Stimulated activated CD8-positive, alpha-beta memory T cell treated with anti-CD3 and anti-CD28 coated beads, Interleukin-12 subunit alpha, Interleukin-12 subunit beta, amount 100 ng/mL, for 24 hours (primary cell): ENCODE measurements around the gene NPR3.

Experiments used
- DNase-seq: peaks from one replicate; pipeline ENCODE4 v3.0.0-alpha.2; 2020; ENCODE audit errors: extremely low read depth

NPR3 gene

DNA sequence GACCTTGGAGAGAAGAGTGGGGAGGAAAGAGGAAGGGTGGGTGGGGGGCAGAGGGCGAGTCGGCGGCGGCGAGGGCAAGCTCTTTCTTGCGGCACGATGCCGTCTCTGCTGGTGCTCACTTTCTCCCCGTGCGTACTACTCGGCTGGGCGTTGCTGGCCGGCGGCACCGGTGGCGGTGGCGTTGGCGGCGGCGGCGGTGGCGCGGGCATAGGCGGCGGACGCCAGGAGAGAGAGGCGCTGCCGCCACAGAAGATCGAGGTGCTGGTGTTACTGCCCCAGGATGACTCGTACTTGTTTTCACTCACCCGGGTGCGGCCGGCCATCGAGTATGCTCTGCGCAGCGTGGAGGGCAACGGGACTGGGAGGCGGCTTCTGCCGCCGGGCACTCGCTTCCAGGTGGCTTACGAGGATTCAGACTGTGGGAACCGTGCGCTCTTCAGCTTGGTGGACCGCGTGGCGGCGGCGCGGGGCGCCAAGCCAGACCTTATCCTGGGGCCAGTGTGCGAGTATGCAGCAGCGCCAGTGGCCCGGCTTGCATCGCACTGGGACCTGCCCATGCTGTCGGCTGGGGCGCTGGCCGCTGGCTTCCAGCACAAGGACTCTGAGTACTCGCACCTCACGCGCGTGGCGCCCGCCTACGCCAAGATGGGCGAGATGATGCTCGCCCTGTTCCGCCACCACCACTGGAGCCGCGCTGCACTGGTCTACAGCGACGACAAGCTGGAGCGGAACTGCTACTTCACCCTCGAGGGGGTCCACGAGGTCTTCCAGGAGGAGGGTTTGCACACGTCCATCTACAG lies 760 bp downstream of the NPR3 start:
- no peak for DNase-seq

DNA sequence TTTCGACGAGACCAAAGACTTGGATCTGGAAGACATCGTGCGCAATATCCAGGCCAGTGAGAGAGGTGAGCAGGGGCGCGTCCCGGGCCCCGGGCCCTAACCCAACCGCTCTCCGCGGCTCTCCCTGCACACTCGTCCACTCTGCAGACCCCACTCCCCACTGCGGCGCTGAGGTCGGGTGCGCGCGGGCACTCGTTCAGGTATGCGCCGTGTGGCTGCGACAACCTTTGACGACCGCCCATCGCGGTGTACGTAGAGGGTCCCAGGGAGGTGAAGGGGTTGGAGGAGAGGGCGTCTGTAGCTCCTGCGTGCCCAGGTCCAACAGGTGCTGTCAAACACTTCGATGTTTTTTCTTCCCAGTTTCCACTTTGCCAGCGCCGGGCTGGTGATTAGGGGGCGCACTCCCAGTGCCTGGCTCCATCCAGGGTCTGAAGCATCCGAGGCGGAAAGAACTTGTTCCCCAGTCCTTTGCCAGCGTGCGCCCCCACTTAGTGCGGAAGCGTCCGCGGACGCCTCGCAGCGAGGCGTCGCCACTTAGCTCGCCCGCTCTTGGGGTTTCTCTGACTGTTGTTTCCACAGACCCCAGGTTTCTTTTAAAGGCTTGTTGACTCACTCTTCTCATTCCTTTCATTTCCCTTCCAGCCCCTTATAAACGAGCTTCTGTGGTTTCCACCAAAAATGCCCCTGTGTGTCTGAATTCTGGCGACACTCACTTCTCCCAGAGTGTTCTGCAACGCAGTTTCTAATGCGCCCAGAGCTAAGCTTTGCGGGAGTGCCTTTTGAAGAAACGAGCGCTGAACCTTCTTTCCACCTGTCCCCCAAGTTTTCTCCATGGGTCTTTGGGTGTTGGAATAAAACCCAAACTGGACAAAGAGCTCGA lies 1.6 kb downstream of the NPR3 start:
- DNase-seq: no peak

DNA sequence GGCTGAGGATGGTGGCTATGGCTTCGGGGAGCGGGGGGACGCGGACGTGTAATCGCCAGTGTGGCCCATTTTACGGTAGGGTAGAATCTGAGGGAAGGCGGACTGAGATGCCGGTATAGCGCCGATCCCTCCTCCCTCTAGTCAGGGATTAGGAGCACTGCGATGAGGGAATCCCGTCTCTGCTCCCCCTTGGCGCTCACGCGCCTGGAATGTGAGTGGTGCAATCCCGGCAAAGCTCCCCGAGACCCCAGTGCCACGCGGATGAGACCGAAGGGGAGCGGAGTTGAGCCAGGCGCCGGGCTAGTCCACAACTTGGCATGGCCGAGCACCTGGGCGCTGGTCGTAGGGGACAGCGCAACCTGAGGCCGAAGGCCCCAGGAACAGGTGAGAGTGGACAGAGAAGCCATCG lies 2.2 kb downstream of the NPR3 start:
- no peak for DNase-seq

DNA sequence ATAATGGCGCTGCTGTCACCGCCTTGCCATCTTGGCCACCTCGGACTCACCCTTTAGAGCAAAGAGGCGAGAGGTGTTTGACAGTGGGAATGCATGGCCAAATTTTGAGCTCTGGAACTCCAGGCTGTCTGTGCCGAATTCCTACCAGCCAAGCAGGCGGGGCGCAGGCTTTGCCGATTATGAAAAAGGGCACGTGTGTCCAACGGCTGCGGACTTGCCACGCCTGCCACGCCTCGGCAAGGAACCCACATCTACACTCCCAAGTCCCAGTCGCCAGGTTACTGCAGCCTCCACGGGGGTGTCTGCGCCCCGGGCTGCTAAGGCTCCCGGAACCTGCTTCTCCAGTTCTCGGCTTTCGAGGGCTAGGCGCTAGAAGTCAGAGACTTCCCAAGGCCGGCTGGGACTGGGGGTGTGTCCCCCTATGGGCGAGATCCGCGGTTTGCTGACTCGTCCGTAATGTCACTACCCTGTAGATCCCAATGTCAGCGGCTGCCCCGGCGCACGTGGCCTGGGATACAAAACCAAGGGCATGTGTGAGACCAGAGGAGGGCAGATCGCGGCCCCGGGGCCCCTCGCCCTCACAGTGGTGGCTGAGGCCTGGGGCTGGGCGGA lies 2.8 kb downstream of the NPR3 start:
- DNase-seq: no peak

DNA sequence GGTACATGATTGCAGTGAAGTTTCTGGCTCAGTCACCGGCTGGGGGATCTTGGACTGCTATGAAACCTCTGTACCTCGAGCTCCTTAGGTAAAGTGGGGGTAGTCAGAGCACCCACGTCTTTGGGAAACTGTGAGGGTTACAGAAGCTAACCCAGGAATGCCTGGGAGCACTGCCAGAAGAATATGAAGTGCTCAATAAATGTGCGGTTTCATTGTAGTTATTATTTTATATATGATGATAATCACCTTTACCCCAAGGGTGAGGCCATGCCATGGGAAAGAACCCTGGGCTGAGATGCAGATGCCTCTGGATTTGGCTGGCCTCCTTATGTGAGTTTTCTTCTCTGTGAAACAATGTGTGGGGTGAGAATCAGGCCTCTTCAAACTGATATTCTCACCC lies 3.7 kb downstream of the NPR3 start:
- DNase-seq: no peak

DNA sequence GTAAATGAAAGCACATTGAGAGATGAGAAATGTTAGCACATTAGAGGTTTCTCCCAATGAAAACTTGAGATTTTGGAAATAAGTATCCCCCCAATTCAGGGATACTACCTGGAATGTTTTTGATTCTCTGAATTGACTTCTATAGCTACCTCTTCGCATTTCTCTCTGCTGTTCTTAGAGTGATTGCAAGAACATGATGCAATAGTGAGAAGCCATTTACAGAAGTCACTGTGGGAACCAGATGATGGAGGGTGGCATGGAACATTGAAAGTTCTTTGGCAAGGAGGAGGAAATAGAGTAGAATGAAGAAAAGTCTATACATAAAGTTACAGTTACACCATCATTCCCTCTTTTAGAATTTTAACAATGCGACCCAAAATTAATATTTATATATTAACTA lies 9.2 kb downstream of the NPR3 start:
- DNase-seq: no peak

DNA sequence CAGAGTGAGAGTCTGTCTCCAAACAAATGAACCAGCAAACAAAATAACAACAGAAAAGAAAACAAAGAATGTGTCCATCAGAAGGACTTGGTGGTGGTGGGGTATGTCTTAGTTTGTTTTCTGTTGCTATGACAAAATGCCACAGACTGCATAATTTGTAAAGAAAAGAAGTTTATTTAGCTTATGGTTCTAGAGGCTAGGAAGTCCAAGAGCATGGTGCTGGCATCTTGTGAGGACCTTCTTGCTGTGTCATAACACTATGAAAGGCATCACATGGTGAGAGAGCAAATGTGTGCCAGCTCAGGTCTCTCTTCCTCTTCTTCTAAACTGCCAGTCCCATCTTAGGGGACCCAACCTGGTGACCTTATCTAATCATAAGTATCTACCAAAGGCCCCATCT lies 10.5 kb downstream of the NPR3 start:
- no peak for DNase-seq

DNA sequence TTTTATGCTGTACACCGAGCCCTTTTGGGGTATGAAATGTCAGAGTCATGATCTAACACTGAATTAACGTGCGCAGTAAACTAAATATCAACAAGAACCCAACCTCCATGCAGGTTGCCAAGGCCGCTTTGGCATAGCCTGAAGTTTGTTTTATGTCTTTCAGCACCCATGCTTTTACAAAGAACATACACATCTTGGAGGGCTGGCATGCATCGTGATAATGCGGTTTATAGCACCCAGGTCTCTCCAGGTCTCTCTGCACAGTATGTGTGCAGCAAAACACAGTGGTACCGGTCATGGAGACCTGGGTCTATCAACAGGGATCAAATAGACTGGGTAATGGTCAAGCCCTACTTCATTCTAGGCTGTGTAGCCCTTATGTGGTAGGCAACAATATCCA lies 11.8 kb downstream of the NPR3 start:
- no peak for DNase-seq

DNA sequence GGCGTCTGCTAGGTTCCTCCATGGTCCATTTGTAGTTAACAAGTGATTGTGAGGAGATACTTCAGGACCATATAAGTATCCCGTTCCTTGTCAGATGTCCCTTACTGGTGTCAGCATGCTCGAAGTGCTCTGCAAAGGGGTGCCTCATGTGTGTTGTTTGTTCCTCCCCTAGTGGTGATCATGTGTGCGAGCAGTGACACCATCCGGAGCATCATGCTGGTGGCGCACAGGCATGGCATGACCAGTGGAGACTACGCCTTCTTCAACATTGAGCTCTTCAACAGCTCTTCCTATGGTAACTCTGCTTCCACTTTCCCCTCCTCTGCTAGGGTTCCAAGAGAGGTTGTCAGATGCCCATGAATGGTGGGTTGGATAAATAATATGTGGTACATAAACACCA lies 13.4 kb downstream of the NPR3 start:
- DNase-seq: no peak

DNA sequence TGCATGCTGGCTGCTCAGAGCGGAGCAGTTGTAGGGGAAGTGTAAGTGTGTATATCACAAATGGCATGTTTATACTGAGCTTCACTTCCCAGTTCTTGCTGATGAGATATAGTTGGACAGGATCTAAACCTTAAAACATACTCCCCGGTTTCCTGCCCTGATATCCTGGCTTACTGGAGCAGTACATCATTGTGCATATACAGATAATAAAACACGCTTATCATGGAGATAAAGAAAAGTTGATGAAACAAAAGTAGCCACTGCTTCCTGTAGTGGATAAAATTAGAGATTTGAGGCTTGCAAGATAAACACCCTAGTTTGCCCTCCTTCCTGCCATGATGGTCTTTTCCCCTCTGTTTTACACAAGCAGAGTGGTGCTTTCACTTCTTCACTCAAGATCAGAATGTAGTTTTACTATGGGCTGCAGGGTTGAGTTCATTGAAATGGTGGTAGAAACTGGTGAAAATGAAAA lies 15.0 kb downstream of the NPR3 start:
- no peak for DNase-seq

DNA sequence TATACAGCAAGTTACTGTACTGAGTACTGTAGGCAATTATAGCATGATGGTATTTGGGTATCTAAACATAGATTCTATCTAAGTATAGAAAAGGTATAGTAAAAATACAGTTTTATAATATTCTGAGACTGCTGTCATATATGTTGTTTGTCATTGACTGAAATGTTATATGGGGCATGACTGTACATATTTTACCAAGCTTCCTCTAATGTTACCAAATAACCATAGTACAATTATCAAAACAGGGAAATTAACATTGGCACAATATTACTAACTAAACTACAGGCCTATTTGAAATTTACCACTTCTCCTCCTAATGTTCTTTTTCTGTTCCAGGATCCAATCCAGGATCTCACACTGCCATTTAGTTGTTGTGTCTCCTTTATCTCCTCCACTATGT lies 18.5 kb downstream of the NPR3 start:
- no peak for DNase-seq

DNA sequence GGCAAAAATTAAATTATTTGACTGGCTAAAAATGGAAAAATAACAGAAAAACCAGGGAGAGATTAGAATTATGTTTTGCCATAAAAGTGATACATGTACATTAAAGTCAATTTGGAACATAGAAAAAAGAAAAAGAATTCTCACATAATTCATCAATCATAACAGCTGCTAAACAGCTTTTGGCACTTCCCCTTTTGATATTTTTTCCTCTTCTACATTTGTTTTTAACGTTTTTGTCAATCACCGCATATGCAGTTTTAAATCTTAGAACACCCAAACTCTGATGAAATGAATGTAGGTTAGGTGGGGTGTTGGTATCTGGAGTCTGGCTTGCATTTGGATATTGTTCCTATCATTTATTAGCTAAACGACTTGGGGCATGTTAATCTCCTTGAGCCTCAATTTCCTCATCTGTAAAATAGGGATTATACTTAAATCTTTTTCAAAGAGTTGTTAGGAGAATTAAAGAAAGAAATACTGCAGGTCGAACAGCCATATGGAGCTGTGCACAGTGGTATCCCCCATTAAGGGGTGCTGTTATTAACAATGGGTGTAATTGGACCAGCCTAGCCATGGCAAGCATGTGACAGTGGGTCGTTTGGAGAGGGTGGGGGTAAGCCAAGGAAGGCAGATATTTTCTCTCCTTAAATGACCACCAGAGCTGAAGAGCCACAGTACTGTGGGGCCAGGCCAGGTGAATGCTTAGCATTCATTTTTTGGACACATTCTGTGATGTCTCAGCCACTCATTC lies 22.6 kb downstream of the NPR3 start:
- no peak for DNase-seq

DNA sequence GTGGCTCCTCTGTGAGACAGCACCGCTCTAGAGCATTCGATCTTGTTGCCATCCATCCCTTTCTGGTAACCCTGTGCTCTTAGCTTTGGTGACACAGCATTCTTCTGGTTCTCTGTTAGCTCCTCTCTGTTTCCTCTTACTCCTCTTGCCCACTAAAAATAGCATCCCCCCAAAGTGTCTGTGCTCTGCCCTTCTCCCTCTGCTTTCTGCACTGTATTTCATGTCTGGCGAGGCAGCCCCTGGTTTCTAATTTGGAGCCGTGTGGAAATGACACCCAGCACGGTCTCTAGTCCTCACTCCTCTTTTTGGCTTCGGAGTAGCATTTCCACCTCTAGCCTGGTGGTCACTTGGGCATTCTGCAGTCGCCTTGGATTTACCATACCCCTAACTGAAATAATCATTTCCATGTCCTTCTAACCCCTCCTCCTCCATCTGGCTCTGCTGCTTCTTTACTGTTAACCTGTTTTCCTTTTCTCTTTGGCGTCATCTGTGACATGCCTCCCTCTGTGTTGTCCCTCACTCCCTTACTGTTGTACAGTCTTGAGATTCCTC lies 23.8 kb downstream of the NPR3 start:
- DNase-seq: no peak

DNA sequence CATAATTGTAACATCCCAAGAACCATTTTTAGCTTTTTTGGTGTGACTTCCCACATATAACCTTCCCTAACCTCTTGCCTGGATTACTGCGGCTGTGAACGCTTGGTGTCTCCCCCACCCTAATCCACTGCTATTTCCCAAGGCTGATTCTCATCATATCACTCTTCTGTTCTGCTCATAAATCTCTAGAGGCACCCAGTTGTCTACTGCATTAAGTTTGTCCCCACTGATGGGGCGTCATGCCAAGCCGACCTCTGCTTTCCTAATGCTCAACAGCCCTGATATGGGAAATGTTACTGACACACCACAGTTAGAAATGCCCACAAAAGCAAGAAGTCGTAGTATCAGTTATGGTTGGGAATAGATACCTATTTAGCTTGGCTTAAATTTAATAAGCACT lies 24.4 kb downstream of the NPR3 start:
- DNase-seq: no peak

DNA sequence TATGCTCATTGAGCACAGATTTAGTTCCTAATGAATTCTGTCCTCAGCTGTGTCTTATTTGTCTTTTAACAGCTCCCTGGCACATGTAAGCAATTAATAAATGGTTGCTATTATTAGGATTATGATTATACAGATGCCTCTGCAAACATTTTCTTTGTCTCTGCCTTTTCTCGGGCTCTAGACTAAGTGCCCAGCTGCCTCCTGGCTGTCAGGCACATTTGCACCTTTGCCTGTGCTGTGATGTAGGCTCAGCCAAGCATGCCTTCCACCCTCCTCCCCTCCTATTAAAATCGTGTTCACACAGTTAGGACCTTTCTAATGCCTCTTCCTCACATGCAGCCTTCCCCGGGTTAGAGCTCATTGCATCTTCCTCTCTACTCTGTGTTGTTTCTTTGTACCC lies 25.7 kb downstream of the NPR3 start:
- no peak for DNase-seq

DNA sequence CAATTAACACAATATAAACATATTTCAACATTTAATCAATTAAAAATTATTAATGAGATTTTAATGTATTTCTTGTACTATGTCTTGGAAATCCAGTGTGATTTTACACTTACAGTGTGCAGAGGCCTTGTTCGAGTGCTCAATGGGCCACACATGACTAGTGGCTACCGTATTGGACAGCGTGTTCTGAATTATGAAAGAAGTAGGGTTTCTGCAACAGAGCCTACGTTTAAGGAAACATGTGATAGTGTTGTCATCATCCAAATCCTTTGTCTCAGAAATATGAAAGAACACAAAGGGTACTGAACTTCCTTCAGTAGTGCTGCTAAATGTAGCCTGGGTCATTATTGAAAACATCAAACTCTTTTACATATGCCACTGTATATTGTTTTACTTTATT lies 29.5 kb downstream of the NPR3 start:
- no peak for DNase-seq

DNA sequence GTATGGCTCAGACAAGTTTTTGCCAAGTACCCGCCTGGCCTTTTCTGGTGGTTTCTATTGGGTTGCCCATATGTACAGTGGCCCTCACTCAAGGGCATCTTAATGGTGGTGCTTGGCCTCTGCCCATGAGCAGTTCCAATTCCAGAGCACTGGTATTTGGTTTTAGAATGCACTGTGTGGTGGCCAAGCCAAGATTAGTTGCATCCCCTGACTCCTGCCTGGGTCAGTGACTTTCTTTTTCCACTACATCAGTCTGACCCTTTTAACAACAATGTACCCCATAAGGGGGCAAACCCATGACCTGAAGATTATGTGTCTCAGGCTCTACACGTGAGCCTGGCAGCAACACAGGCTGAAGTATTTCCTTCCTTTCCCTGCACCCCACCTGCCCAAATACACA lies 34.2 kb downstream of the NPR3 start:
- DNase-seq: no peak

DNA sequence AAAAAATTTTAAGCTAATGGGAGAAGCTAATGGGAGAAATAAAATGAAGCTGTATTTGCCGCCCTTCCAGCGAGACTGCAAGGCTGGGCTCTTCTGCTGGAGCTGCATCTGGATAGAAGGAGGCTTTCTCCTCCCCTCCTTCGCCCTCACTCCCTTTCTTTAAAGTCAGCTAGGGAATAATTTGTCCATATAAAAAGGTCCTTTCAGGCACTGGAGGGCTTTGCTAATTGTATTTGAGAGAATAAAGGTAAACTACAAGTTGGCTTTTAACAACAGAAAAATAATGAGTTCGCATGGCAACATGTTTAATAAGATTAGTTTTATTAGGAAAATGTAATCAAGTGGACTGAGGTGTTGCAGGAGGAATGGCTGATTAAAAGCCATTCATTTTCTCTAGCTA lies 41.3 kb downstream of the NPR3 start:
- no peak for DNase-seq

DNA sequence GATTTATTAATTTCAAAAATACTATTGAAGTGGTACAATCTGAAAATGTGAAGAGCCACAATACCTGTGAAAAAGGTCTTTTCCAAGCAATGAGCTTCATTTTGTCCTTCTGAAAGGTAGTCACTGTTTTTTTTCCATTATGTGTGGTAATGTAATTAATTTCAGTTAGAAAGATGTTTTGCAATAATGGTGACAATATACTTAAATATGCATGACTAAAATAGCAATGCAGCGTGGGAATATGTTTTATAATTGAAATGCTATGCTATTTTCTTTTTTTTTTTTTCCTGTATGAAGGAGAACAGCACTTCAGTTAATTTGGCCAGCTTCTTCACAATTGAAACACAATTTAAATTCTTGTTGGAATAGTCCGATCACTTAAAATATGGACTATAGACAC lies 41.9 kb downstream of the NPR3 start:
- DNase-seq: no peak

DNA sequence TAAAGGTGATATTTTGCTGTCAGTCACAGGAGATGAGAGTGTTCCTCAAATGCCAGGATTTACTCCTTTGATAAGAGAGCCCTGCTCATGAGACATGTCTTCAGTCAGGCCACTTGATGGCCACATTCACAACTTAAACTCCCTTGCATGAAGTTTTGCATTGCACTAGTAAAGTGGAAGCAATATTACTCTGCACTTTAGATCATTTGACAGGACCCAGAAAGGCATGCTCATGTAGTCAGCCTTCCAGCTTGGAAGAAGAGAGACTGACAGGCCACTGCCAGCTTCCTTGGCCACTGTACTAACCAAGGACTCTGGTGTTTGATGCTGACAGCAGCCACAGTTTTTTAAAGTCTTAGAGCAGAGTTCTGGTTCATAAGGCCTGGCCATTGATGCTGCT lies 42.6 kb downstream of the NPR3 start:
- DNase-seq: no peak

DNA sequence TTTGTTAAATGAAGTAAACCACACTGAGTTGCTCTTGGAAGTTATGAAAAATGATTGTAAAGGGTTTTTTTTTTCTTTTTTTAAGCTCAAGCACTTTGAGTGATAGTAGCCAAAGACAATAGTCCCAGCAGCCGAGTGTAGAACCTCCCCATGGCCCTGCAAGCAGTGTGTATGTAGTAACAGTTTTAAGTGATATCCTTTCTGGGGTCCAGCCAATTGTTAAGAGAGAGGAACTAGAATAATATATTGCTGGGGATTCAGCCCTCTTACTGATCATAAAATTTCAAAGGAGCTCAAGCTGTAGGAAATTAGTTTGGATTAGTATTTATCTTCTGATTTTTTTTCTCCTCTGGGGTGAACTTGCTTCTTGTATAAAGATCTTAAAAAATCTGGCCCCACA lies 43.2 kb downstream of the NPR3 start:
- no peak for DNase-seq

DNA sequence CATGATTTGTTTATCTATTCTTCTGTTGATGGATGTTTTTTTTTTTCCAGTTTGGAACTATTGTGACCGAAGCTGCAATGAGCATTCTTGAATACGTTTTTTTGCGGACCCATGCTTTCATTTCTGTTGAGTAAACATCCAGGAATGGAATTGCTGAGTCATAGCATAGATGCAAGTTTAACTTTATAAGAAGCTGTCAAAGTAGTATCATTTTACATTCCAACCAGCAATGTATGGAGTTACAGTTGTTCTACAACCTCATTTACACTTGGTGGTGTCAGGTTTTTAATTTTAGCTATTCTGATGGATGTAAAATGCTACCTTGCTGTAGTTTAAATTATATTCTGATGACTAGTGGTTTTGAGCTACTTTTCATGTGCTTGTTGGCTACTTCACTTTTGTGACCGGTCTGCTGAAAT lies 49.0 kb downstream of the NPR3 start:
- no peak for DNase-seq
